HFFc6 (cell line): ENCODE results near the gene LRG1. TPM values are rescaled to one million over a fixed set of nuclear protein-coding genes. Genes with fewer than 3 reads are reported as not detected.
A peak's percentile ranks its signal among the peaks of the same experiment; 100 is the strongest.

Source experiments
- DNase-seq: peaks from one replicate; pipeline ENCODE4 v3.0.0-alpha.2; 2018
- H3K27ac Mint-ChIP-seq: 2 replicates; pipeline ENCODE4 v1.8.0; 2020; ENCODE audit warnings: mild to moderate bottlenecking, mixed read lengths
- H3K27me3 Mint-ChIP-seq: 2 replicates; pipeline ENCODE4 v1.8.0; 2021; ENCODE audit warnings: mild to moderate bottlenecking, moderate library complexity, mixed read lengths; ENCODE audit not compliant: insufficient read depth
- H3K36me3 Mint-ChIP-seq: 2 replicates; pipeline ENCODE4 v1.8.0; 2021; ENCODE audit warnings: low read depth, mixed read lengths
- H3K4me1 Mint-ChIP-seq: 2 replicates; pipeline ENCODE4 v1.8.0; 2020; ENCODE audit warnings: low read depth, mixed read lengths
- H3K4me3 Mint-ChIP-seq: 2 replicates; pipeline ENCODE4 v1.8.0; 2020; ENCODE audit warnings: mild to moderate bottlenecking, moderate library complexity, mixed read lengths
- H3K9me3 Mint-ChIP-seq: 2 replicates; pipeline ENCODE4 v1.8.0; 2020; ENCODE audit warnings: mild to moderate bottlenecking, mixed read lengths
- total RNA-seq, 6 experiments: library from RNA; stranded (reverse); fragmentation: NEBNext Ultra II Directional; extraction: Animal tissue kit (Norgen Biotek cat#: 25700); gene quantifications; 2 replicates in 1 of 6; 3 replicates in 5 of 6; pipeline ENCODE4 v1.2.3, GENCODE V29; 2021
- TF ChIP-seq, protein P1 (sequence below): fragments of 200-600 bp; sonication (generic); IDR thresholded peaks from 2 replicates; pipeline ENCODE4 v1.5.0; 2021; ENCODE audit warnings: antibody characterized with exemption, mild to moderate bottlenecking

Gene LRG1
- total RNA-seq, 6 experiments from 2014 or later, result not detected

DNA sequence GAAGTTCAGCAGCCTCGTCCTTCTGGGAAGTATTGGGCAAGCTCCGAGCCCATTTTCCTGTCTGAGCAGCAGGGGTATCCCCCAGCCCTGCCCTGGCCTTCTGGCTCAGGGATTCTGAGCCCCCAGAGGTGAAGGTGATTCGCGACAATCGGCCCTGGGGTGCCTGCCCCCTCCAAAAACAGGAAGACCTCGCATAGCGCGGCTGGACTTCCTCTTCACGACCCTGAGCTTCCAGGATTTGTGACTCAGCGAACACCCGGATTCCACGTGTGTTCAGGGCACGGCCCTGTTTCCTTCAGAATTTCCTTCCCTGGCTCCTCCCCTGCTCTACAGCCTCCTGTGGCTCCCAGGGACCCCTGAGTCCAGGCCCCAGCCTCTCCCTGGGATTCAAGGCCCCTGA is 19.7 kb upstream of the LRG1 start, which contains the start of gene SEMA6B:
SEMA6B (minus strand) TSS at position 116 of the 400 bp plus-strand sequence. CDS start 1,227 bp downstream, outside the sequence.
- no peaks in the 10 kb centered on the region; the same call in 1 of the 2 replicates for H3K27me3 Mint-ChIP-seq
- DNase-seq, result no peak
- H3K27ac Mint-ChIP-seq, result no peak within 1 kb of the TSS
- H3K9me3 Mint-ChIP-seq, result no peaks in the 10 kb centered on the region
- H3K36me3 Mint-ChIP-seq, result no peaks in the 10 kb centered on the region
- H3K4me1 Mint-ChIP-seq, result no peaks in the 10 kb centered on the region
- no peak within 1 kb of the TSS for H3K4me3 Mint-ChIP-seq
- TF ChIP-seq, protein P1, sequence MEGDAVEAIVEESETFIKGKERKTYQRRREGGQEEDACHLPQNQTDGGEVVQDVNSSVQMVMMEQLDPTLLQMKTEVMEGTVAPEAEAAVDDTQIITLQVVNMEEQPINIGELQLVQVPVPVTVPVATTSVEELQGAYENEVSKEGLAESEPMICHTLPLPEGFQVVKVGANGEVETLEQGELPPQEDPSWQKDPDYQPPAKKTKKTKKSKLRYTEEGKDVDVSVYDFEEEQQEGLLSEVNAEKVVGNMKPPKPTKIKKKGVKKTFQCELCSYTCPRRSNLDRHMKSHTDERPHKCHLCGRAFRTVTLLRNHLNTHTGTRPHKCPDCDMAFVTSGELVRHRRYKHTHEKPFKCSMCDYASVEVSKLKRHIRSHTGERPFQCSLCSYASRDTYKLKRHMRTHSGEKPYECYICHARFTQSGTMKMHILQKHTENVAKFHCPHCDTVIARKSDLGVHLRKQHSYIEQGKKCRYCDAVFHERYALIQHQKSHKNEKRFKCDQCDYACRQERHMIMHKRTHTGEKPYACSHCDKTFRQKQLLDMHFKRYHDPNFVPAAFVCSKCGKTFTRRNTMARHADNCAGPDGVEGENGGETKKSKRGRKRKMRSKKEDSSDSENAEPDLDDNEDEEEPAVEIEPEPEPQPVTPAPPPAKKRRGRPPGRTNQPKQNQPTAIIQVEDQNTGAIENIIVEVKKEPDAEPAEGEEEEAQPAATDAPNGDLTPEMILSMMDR, result no peak

DNA sequence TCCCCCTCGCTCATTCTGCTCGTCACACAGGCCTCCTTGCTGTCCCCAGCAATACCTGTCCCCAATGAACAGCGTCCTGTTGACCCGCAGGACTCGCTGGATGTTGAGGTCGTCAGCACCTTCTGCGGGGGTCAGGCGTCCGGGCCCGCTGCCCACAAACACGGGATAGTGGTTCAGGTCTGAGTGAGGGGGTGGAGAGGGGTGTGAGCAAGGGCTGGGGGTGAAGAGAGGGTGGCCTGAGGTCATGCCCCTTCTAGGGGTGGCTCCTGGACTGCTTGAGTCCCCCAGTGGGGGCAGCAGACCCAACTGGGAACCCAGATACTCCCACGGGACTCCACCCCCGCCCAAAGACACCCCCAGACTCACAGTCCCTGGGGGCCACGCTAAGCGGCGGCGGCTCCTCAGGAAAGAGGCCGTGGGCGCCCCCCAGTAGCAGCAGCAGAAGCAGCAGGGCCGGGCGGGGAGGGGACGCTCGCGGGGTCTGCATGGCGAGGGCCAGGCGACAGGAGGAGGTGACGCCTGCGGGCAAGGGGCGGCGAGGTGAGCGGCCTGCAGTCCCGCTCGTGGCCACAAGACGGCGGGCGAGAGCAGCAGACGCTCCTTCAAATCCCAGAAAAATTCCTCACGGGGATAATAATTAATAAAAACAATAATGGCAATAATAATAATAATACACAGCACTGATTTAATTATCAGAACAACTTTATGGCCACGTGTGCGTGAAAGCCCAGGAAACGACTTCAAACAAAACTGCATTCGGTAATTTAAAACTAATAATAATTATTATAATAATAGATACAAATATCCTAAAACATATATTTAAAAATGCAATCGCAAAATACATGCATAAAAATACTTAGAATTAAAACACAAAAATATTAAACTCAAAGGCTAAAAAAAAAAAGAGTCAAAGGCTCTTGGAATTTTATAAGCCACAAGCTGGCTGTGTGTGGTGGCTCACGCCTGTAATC is 18.4 kb upstream of the LRG1 start:
- Mint-ChIP-seq H3K4me3 (no peak overlapping the region), H3K27ac (no peak overlapping the region), H3K27me3 (no peaks in the 10 kb centered on the region), H3K4me1 (no peaks in the 10 kb centered on the region), H3K9me3 (no peaks in the 10 kb centered on the region), H3K36me3 (no peaks in the 10 kb centered on the region)
- DNase-seq, result no peak
- TF ChIP-seq, protein P1, result peak; percentile 100

DNA sequence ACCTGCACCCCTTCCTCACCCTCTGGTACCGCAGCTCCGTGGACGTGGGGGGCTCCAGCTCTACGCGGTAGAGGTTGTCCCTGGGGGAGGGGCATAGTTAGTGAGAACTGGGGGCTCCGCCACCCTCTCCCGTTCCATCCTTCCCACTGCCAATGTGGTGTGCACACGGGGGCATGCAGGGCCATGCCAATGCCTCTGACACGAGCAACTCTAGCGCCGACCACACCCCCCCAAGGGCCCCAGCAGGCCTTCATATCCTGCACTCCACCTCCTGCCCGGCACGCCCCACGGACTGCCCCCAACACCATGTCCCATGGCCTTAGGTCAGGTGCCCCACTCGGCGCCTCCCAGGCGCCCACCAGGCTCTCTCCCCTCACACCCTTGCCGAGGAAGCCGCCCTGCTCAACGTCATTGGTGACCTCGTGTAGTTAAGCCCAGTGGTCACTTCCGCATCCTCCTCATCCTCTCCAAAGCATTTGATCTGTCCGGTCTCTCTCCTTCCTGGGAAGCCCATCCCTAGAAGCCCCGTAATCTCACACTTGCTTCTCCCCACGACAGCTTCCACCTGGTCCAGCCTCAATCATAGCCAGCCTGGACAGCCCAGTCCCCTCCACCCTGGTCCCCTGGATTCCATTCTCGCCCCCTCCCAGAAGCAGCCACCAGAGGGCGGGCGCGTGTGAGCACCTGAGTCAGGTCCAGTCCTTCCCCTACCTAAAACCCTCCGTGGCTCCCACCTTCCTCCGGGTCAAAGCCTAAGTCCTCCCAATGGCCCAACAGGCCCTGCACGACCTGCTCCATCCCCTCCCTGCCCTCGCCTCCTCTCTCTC is 17.5 kb upstream of the LRG1 start:
- no peaks in the 10 kb centered on the region for H3K27me3 Mint-ChIP-seq
- H3K27ac Mint-ChIP-seq, result no peak overlapping the region
- H3K4me3 Mint-ChIP-seq, result no peak overlapping the region
- H3K4me1 Mint-ChIP-seq, result no peaks in the 10 kb centered on the region
- no peaks in the 10 kb centered on the region for H3K36me3 Mint-ChIP-seq
- TF ChIP-seq, protein P1, result no peak
- H3K9me3 Mint-ChIP-seq, result no peaks in the 10 kb centered on the region
- DNase-seq, result no peak

DNA sequence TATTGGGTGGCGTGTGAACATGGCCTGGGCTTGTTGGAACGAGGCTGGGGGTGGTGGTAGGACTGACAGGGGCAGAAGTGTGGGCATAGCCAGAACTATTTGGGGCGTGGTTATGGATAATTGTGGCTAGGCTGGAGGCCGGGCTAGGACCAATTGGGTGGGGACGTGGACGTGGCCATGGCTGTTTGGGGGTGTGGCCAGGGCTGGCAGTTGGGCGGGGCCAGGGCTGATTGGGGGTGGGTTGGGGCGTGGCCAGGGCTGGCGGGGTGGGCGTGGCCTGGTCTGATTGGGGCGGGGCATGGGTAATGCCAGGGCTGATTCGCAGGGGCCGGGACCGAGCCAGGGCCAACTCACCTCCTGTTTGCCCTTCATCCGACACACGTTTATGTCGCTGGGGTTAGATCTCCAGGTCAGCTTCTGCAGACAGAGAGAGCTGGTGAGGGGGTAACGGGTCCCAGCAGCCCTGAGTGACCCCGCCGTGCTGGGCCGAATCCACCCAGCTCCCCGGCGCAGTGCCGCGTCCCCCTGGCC is 16.8 kb upstream of the LRG1 start:
- no peak overlapping the region for H3K4me3 Mint-ChIP-seq
- H3K9me3 Mint-ChIP-seq, result no peaks in the 10 kb centered on the region
- H3K27ac Mint-ChIP-seq, result no peak overlapping the region
- H3K27me3 Mint-ChIP-seq, result no peaks in the 10 kb centered on the region
- no peaks in the 10 kb centered on the region for H3K36me3 Mint-ChIP-seq
- no peaks in the 10 kb centered on the region for H3K4me1 Mint-ChIP-seq
- TF ChIP-seq, protein P1, result no peak
- no peak for DNase-seq
